SK-N-SH (cell line): Measurements from ENCODE around the gene REV1. TPM values are rescaled to one million over a fixed set of nuclear protein-coding genes. Genes with fewer than 3 reads are reported as not detected.

Source experiments
- CTCF ChIA-PET: fragments of 300-600, 350-600 bp; formaldehyde crosslinking; extraction: SDS; loops from one replicate; lab custom pipeline; 2021; lab: Yijun Ruan, JAX
- POLR2A ChIA-PET: fragments of 350-600 bp; sonication (Branson Sonifier 250); formaldehyde crosslinking; extraction: SDS; loops from one replicate; lab custom pipeline; 2020; ENCODE audit warnings: antibody characterized with exemption, inconsistent platforms; lab: Yijun Ruan, JAX
- DNase-seq: peaks from one replicate; pipeline ENCODE4 v3.0.0; 2012
- H2AFZ ChIP-seq: fragments of 200-600 bp; sonication (generic); 2 replicates; pipeline ENCODE4 v1.8.1; 2016; ENCODE audit warnings: antibody characterized with exemption, mild to moderate bottlenecking, low read depth
- H3F3A ChIP-seq: fragments of 200-600 bp; sonication (generic); replicated peaks from 2 replicates; pipeline ENCODE3; 2016; ENCODE audit warnings: antibody characterized with exemption, mild to moderate bottlenecking; ENCODE audit not compliant: insufficient read depth
- H3K27ac ChIP-seq, 2 experiments: fragments of 200-500 bp in 1 of 2; fragments of 200-600 bp in 1 of 2; sonication (Bioruptor generic) in 1 of 2; sonication (generic), shearing (Covaris generic) in 1 of 2; 2 replicates each; pipeline versions ENCODE4 v1.5.1 to v1.6.1; 2014 to 2016; ENCODE audit warnings: low read depth in 2 of 2, inconsistent platforms in 1 of 2, low read length in 1 of 2, mild to moderate bottlenecking in 1 of 2, mixed read lengths in 1 of 2
- H3K27me3 ChIP-seq: fragments of 200-600 bp; sonication (generic), shearing (Covaris generic); 2 replicates; pipeline ENCODE4 v1.6.1; 2016; ENCODE audit warnings: mixed run types; ENCODE audit not compliant: insufficient read depth
- H3K36me3 ChIP-seq, 2 experiments: fragments of 200-500 bp in 1 of 2; fragments of 200-600 bp in 1 of 2; sonication (Bioruptor generic) in 1 of 2; sonication (generic) in 1 of 2; replicated peaks in 1 of 2; 2 replicates each; pipeline versions ENCODE3 to v1.5.1; 2014 to 2016; ENCODE audit warnings: low read length in 1 of 2, mild to moderate bottlenecking in 1 of 2; ENCODE audit not compliant: insufficient read depth in 2 of 2, control insufficient read depth in 1 of 2
- H3K4me1 ChIP-seq, 2 experiments: fragments of 200-500 bp in 1 of 2; fragments of 200-600 bp in 1 of 2; sonication (Bioruptor generic) in 1 of 2; sonication (generic), shearing (Covaris generic) in 1 of 2; 2 replicates each; pipeline versions ENCODE4 v1.5.1 to v1.6.1; 2014 to 2016; ENCODE audit warnings: low read depth in 1 of 2, low read length in 1 of 2, mixed run types in 1 of 2; ENCODE audit not compliant: insufficient read depth in 2 of 2, control insufficient read depth in 1 of 2
- H3K4me2 ChIP-seq: fragments of 200-600 bp; sonication (generic), shearing (Covaris generic); 2 replicates; pipeline ENCODE4 v1.6.1; 2017; ENCODE audit warnings: mixed run types
- H3K4me3 ChIP-seq, 2 experiments: fragments of 200-500 bp in 1 of 2; fragments of 200-600 bp in 1 of 2; sonication (Bioruptor generic) in 1 of 2; sonication (generic), shearing (Covaris generic) in 1 of 2; 2 replicates each; pipeline versions ENCODE4 v1.5.1 to v1.8.1; 2014 to 2016; ENCODE audit warnings: low read depth in 2 of 2, inconsistent platforms in 1 of 2, low read length in 1 of 2, mild to moderate bottlenecking in 1 of 2, mixed read lengths in 1 of 2, moderate library complexity in 1 of 2
- H3K79me2 ChIP-seq: fragments of 200-600 bp; sonication (generic); 2 replicates; pipeline ENCODE4 v1.8.1; 2017; ENCODE audit warnings: mild to moderate bottlenecking; ENCODE audit not compliant: insufficient read depth
- H3K9ac ChIP-seq: fragments of 200-600 bp; sonication (generic); 2 replicates; pipeline ENCODE4 v1.6.1; 2017; ENCODE audit warnings: mixed run types
- H3K9me2 ChIP-seq: fragments of 200-600 bp; sonication (generic); 2 replicates; pipeline ENCODE4 v1.6.1; 2017; ENCODE audit warnings: mixed run types
- H3K9me3 ChIP-seq: fragments of 200-600 bp; sonication (generic); 2 replicates; pipeline ENCODE4 v1.6.1; 2017; ENCODE audit warnings: mixed run types, mild to moderate bottlenecking, moderate library complexity
- H4K20me1 ChIP-seq: fragments of 200-600 bp; sonication (generic); 2 replicates; pipeline ENCODE4 v1.6.1; 2017; ENCODE audit warnings: mild to moderate bottlenecking, mixed run types; ENCODE audit not compliant: insufficient read depth
- ELF1 ChIP-seq: IDR thresholded peaks from 2 replicates; pipeline ENCODE4 v1.4.0; 2012
- FOSL2 ChIP-seq: IDR thresholded peaks from 2 replicates; pipeline ENCODE4 v1.4.0; 2012; ENCODE audit warnings: low read depth, mild to moderate bottlenecking, moderate library complexity, borderline replicate concordance
- GABPA ChIP-seq: IDR thresholded peaks from 2 replicates; pipeline ENCODE4 v1.4.0; 2012; ENCODE audit warnings: low read depth, mild to moderate bottlenecking
- GATA2 ChIP-seq: sonication (generic); formaldehyde crosslinking; IDR thresholded peaks from 2 replicates; pipeline ENCODE4 v1.5.0; 2020; ENCODE audit warnings: mild to moderate bottlenecking, missing genetic modification reagents
- RFX5 ChIP-seq: IDR thresholded peaks from 2 replicates; pipeline ENCODE4 v1.6.1; 2012; ENCODE audit warnings: mild to moderate bottlenecking, improper control_type of control experiment, low read length
- YY1 ChIP-seq: IDR thresholded peaks from 2 replicates; pipeline ENCODE4 v1.4.0; 2012; ENCODE audit warnings: low read depth, mild to moderate bottlenecking
- WGBS: methylation state at CpG from one replicate; pipeline ENCODE4 v1.1.6; 2017; ENCODE audit warnings: low lambda C conversion rate; 5-methylcytosine and 5-hydroxymethylcytosine counted together
- polyA plus RNA-seq, 3 experiments: library from polyadenylated mRNA; depleted of rRNA; stranded (reverse); fragments of >200 nt; gene quantifications; 2 replicates each; pipeline ENCODE4 v1.2.3, GENCODE V29; 2012
- TF ChIP-seq, protein P1 (sequence below): fragments of 150-350 bp; IDR thresholded peaks from 2 replicates; pipeline ENCODE4 v1.6.1; 2016; ENCODE audit warnings: mild to moderate bottlenecking, low read depth, low read length
- TF ChIP-seq, protein P2 (sequence below): IDR thresholded peaks from 2 replicates; pipeline ENCODE4; 2012
- TF ChIP-seq, protein P3 (sequence below): IDR thresholded peaks from 2 replicates; pipeline ENCODE4 v1.4.0; 2012; ENCODE audit warnings: low read depth, borderline replicate concordance

The REV1 gene
- polyA plus RNA-seq, 1 of the 3 experiments (the other 2 are of a cell fraction): 15.9 TPM

DNA sequence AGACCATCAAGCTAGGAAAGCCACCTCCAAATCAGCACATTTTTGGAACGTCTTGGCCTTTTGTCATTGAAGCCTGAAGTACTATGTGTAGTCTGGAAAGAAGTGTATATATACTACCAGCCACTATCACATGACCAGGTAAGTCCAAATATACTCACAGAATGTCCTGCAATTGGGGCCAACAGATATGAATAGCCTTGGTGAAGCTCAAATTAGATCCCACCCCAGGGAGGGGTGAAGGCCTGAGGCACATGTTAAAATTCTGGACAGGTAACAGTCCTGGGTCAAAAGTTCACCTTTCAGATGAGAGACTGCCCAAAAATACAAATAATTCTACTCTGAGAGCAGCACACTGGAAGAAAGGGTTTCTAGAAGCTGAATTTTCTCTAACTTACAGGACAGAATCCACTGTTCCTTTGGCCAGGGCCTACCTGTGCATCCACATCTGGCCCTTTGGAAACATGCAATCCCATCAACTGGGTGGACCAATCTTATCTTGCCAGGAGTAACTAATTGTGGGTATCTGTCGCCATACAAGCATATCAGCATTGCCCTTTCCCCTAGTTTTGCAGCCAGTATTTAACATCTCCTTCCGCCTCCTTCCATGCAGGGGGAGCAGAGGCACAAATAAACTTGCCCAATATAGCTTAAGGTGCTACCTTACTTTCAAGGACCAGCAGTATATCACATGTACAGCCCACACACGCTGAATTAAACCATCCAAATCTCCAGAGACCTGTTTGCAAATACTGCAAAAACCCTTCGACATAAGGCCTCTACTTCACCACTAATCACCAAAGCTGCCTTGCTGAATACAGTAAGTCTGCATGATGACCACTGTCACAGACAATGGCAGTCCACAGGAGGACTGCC, 84.8 kb downstream of the REV1 start:
- H2AFZ ChIP-seq: no peak overlapping the region
- ChIA-PET CTCF (interaction anchor here (0.6 to 1.6 kb wide), 4 partner anchors 15 to 85 kb away, joined by 3 to 5 read pairs (median 4); partner anchors contain the start of genes EIF5B and REV1), POLR2A (no interaction called here)
- H3K4me3 ChIP-seq: no peak overlapping the region
- H3K79me2 ChIP-seq: no peaks in the 10 kb centered on the region
- no peak overlapping the region for H3K9ac ChIP-seq
- H3K9me2 ChIP-seq: no peaks in the 10 kb centered on the region
- no peaks in the 10 kb centered on the region for H3K9me3 ChIP-seq
- peaks cover 0 to 8% of the 10 kb centered on the region in 2 experiments; a peak in 2 of 4 replicates for H3K4me1 ChIP-seq
- WGBS: 92% methylated on average over 5 of the region's 5 CpGs
- DNase-seq: no peak
- peaks cover 74 to 80% of the 10 kb centered on the region in 2 experiments for H3K36me3 ChIP-seq
- H3F3A ChIP-seq: peaks cover 36% of the 10 kb centered on the region
- H3K4me2 ChIP-seq: no peak overlapping the region
- H3K27me3 ChIP-seq: no peaks in the 10 kb centered on the region
- no peak overlapping the region; a peak in 1 of 4 replicates for H3K27ac ChIP-seq
- no peak for TF ChIP-seq RFX5
- no peaks in the 10 kb centered on the region for H4K20me1 ChIP-seq

DNA sequence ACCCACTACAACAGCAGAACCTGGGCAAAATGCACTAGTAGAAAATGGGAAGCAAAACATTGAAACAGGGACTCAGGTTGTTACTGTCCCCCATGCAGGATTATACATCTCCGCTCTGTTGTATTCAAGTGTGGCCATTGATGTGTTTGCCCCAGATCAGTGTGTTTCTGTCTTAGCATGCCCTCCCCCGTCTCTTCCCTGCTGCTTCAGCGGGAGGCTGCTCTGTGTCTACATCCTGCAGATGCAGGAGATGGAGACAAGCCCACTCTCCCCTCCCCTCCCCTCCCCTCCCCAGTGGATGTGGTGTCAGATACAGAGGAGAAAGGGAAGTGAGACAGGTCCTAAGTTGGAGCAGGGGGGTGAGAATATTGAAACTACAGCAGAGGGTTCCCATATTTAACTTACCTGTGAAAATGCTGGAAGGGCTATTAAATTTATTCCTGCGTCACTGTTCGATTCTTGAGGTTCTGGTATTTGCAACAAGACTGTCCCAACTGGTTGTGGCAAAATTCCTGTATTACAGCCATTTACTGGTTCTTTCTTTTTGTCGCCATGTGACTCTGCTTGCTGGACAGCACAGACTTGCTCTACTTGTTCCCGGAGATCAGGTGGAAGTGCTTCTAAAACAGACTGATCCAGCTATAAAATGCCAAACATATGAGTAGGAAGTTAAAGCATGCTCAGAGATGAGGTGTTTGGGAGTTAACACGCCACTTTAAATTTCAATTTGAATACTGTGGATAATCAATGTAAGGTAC, 85.6 kb downstream of the REV1 start:
- no peaks in the 10 kb centered on the region for H3K9me2 ChIP-seq
- no peak overlapping the region for H2AFZ ChIP-seq
- ChIA-PET POLR2A (interaction anchor here (0.6 kb wide), 1 partner anchor 59 kb away, joined by 7 read pairs; no protein-coding TSS in a partner anchor), CTCF (interaction anchor here (0.6 to 1.6 kb wide), 6 partner anchors 10 to 86 kb away, joined by 3 to 5 read pairs (median 4); partner anchors contain the start of gene REV1)
- TF ChIP-seq GATA2 (CRISPR knock-in tag): no peak
- TF ChIP-seq, protein P1, sequence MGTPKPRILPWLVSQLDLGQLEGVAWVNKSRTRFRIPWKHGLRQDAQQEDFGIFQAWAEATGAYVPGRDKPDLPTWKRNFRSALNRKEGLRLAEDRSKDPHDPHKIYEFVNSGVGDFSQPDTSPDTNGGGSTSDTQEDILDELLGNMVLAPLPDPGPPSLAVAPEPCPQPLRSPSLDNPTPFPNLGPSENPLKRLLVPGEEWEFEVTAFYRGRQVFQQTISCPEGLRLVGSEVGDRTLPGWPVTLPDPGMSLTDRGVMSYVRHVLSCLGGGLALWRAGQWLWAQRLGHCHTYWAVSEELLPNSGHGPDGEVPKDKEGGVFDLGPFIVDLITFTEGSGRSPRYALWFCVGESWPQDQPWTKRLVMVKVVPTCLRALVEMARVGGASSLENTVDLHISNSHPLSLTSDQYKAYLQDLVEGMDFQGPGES: no peak
- no peak for TF ChIP-seq FOSL2
- no peak for TF ChIP-seq GABPA
- TF ChIP-seq, protein P2, sequence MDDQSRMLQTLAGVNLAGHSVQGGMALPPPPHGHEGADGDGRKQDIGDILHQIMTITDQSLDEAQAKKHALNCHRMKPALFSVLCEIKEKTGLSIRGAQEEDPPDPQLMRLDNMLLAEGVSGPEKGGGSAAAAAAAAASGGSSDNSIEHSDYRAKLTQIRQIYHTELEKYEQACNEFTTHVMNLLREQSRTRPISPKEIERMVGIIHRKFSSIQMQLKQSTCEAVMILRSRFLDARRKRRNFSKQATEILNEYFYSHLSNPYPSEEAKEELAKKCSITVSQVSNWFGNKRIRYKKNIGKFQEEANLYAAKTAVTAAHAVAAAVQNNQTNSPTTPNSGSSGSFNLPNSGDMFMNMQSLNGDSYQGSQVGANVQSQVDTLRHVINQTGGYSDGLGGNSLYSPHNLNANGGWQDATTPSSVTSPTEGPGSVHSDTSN: no peak
- TF ChIP-seq RFX5: no peak
- no peak for TF ChIP-seq YY1
- TF ChIP-seq ELF1: no peak
- TF ChIP-seq, protein P3, sequence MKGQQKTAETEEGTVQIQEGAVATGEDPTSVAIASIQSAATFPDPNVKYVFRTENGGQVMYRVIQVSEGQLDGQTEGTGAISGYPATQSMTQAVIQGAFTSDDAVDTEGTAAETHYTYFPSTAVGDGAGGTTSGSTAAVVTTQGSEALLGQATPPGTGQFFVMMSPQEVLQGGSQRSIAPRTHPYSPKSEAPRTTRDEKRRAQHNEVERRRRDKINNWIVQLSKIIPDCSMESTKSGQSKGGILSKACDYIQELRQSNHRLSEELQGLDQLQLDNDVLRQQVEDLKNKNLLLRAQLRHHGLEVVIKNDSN: no peak
- H3K79me2 ChIP-seq: no peaks in the 10 kb centered on the region
- no peak overlapping the region for H3K4me2 ChIP-seq
- H3K36me3 ChIP-seq: peaks cover 77 to 88% of the 10 kb centered on the region in 2 experiments
- no peaks in the 10 kb centered on the region for H3K27me3 ChIP-seq
- 94% methylated on average over 8 of the region's 8 CpGs for WGBS
- 0 out of 4 replicates have a peak overlapping the region, but pooled peaks of 1 of the 2 experiments have one; percentile 16 for H3K27ac ChIP-seq
- no peak overlapping the region for H3K9ac ChIP-seq
- H3F3A ChIP-seq: peaks cover 42% of the 10 kb centered on the region
- H3K9me3 ChIP-seq: no peaks in the 10 kb centered on the region
- no peak overlapping the region for H3K4me3 ChIP-seq
- no peaks in the 10 kb centered on the region for H4K20me1 ChIP-seq
- no peak for DNase-seq
- peaks cover 0 to 15% of the 10 kb centered on the region in 2 experiments; a peak in 2 of 4 replicates for H3K4me1 ChIP-seq
